Measurements from ENCODE around the gene SYCE3. TPM values are rescaled to one million over a fixed set of nuclear protein-coding genes. Genes with fewer than 3 reads are reported as not detected.

The SYCE3 gene
- total RNA-seq: not detected in 2 replicates

GRCh38 chr22:50562523-50563412 is at the start of gene SYCE3:
Gene SYCE3 (minus strand): TSS chr22:50562919. CDS start chr22:50556405, 6,514 bp downstream.

GRCh38 chr22:50600538-50600937 is 37.8 kb upstream of the SYCE3 start, which contains the start of gene MAPK8IP2:
Gene MAPK8IP2 (plus strand): TSS chr22:50600793. CDS start chr22:50600819, 26 bp downstream.

GRCh38 chr22:50582493-50583293 is 20.0 kb upstream of the SYCE3 start, which contains the start of gene CHKB:
Gene CHKB (minus strand): TSS chr22:50582849. CDS start chr22:50582781, 68 bp downstream.

GRCh38 chr22:50577987-50578775 is 15.5 kb upstream of the SYCE3 start, which contains the start of gene CPT1B:
Gene CPT1B (minus strand): TSS chr22:50578427. CDS start chr22:50577915, 512 bp downstream.

GRCh38 chr22:50545522-50546325 is 17.0 kb downstream of the SYCE3 start, which contains the start of gene KLHDC7B:
Gene KLHDC7B (plus strand): TSS chr22:50545899. CDS start chr22:50546244, 345 bp downstream.

GRCh38 chr22:50529897-50530579 is 32.7 kb downstream of the SYCE3 start, which contains the start of gene TYMP:
Gene TYMP (minus strand): TSS chr22:50530012. CDS start chr22:50529709, 303 bp downstream.

GRCh38 chr22:50525104-50525857 is 37.4 kb downstream of the SYCE3 start, which contains the start of gene SCO2:
Gene SCO2 (minus strand): TSS chr22:50525598. CDS start chr22:50524411, 1,187 bp downstream.

GRCh38 chr22:50507991-50508884 is 54.5 kb downstream of the SYCE3 start, which contains the start of gene NCAPH2:
Gene NCAPH2 (plus strand): TSS chr22:50508224. CDS start chr22:50508338, 114 bp downstream.

GRCh38 chr22:50507421-50507990 is 55.2 kb downstream of the SYCE3 start, which contains the start of gene LMF2:
Gene LMF2 (minus strand): TSS chr22:50507702. CDS start chr22:50507675, 27 bp downstream.

Other genes with a start within 250 kb of the SYCE3 start
- gene DENND6B, start 235.9 kb downstream of the SYCE3 start, total RNA-seq: 1.5 and 2.3 TPM in 2 replicates
- 60.3 and 68.0 TPM in 2 replicates for gene PPP6R2, start 219.6 kb downstream of the SYCE3 start, total RNA-seq
- 73.9 and 121 TPM in 2 replicates for gene SBF1, start 87.9 kb downstream of the SYCE3 start, total RNA-seq
- 6.5 and 7.6 TPM in 2 replicates for gene ADM2, start 81.4 kb downstream of the SYCE3 start, total RNA-seq
- gene MIOX, start 76.1 kb downstream of the SYCE3 start, total RNA-seq: not detected in 2 replicates
- 48.1 and 71.6 TPM in 2 replicates for gene LMF2, start 55.2 kb downstream of the SYCE3 start, total RNA-seq
- gene NCAPH2, start 54.7 kb downstream of the SYCE3 start, total RNA-seq: 18.4 and 22.1 TPM in 2 replicates
- gene SCO2, start 37.3 kb downstream of the SYCE3 start, total RNA-seq: 3.0 and 3.9 TPM in 2 replicates
- gene TYMP, start 32.9 kb downstream of the SYCE3 start, total RNA-seq: 17.9 and 89.7 TPM in 2 replicates
- 1.1 and 24.1 TPM in 2 replicates for gene KLHDC7B, start 17.0 kb downstream of the SYCE3 start, total RNA-seq
- 1.6 and 2.7 TPM in 2 replicates for gene CPT1B, start 15.5 kb upstream of the SYCE3 start, total RNA-seq
- 13.2 and 26.1 TPM in 2 replicates for gene CHKB, start 19.9 kb upstream of the SYCE3 start, total RNA-seq
- under 0.01 and 0.18 TPM in 2 replicates for gene MAPK8IP2, start 37.9 kb upstream of the SYCE3 start, total RNA-seq
- gene ARSA, start 65.2 kb upstream of the SYCE3 start, total RNA-seq: 34.4 and 41.3 TPM in 2 replicates
- gene SHANK3, start 109.9 kb upstream of the SYCE3 start, total RNA-seq: 0.59 and 1.0 TPM in 2 replicates
- gene ACR, start 175.3 kb upstream of the SYCE3 start, total RNA-seq: not detected in 2 replicates
- gene RABL2B, start 220.7 kb upstream of the SYCE3 start, total RNA-seq: 11.3 and 12.2 TPM in 2 replicates

Data from smooth muscle cell of the umbilical artery (primary cell).